H9 (cell line): Measurements from ENCODE around the gene TRUB1. TPM values are rescaled to one million over a fixed set of nuclear protein-coding genes. Genes with fewer than 3 reads are reported as not detected.

Source experiments
- DNase-seq: peaks from one replicate; pipeline ENCODE4 v3.0.0-alpha.2; 2017
- H2AFZ ChIP-seq: one replicate; pipeline ENCODE4 v1.6.1; 2013; ENCODE audit warnings: mild to moderate bottlenecking, low read length, control low read depth, moderate library complexity
- H2AK5ac ChIP-seq: 2 replicates; pipeline ENCODE4 v1.6.1; 2013; ENCODE audit warnings: low read length, control low read depth, mixed read lengths; ENCODE audit not compliant: insufficient read length
- H2BK120ac ChIP-seq: one replicate; pipeline ENCODE4 v1.6.1; 2013; ENCODE audit warnings: low read depth, mild to moderate bottlenecking, low read length, control low read depth, inconsistent platforms; ENCODE audit not compliant: poor library complexity, severe bottlenecking
- H2BK12ac ChIP-seq: 2 replicates; pipeline ENCODE4 v1.6.1; 2013; ENCODE audit warnings: low read length, control low read depth, mixed read lengths, low read depth; ENCODE audit not compliant: insufficient read length
- H2BK15ac ChIP-seq: 2 replicates; pipeline ENCODE4 v1.6.1; 2013; ENCODE audit warnings: low read depth, low read length, control low read depth
- H2BK20ac ChIP-seq: one replicate; pipeline ENCODE4 v1.6.1; 2013; ENCODE audit warnings: low read depth, mild to moderate bottlenecking, low read length, control low read depth, inconsistent platforms; ENCODE audit not compliant: poor library complexity, severe bottlenecking
- H2BK5ac ChIP-seq: 2 replicates; pipeline ENCODE4 v1.6.1; 2013; ENCODE audit warnings: low read length, control low read depth, mixed read lengths; ENCODE audit not compliant: insufficient read length
- H3K14ac ChIP-seq: 2 replicates; pipeline ENCODE4 v1.6.1; 2013; ENCODE audit warnings: low read length, control low read depth; ENCODE audit not compliant: insufficient read depth
- H3K18ac ChIP-seq: 2 replicates; pipeline ENCODE4 v1.6.1; 2013; ENCODE audit warnings: low read depth, mild to moderate bottlenecking, mixed read lengths, low read length, control low read depth; ENCODE audit not compliant: insufficient read length
- H3K23ac ChIP-seq: 2 replicates; pipeline ENCODE4 v1.6.1; 2013; ENCODE audit warnings: low read length, control low read depth, mixed read lengths, low read depth; ENCODE audit not compliant: insufficient read length
- H3K23me2 ChIP-seq: 2 replicates; pipeline ENCODE4 v1.6.1; 2013; ENCODE audit warnings: low read depth, mild to moderate bottlenecking, mixed read lengths, low read length, control low read depth; ENCODE audit not compliant: insufficient read length, poor library complexity, severe bottlenecking
- H3K27ac ChIP-seq: 2 replicates; pipeline ENCODE4 v1.5.1; 2013; ENCODE audit warnings: low read length, control low read depth, mixed read lengths, low read depth; ENCODE audit not compliant: insufficient read length
- H3K27me3 ChIP-seq: 2 replicates; pipeline ENCODE4 v1.6.1; 2013; ENCODE audit warnings: low read length, control low read depth, inconsistent platforms; ENCODE audit not compliant: insufficient read depth
- H3K4ac ChIP-seq: 2 replicates; pipeline ENCODE4 v1.6.1; 2013; ENCODE audit warnings: low read depth, mild to moderate bottlenecking, control low read depth, inconsistent platforms, low read length, moderate library complexity
- H3K4me1 ChIP-seq: 2 replicates; pipeline ENCODE4 v1.6.1; 2013; ENCODE audit warnings: low read length, control low read depth, inconsistent platforms; ENCODE audit not compliant: insufficient read depth
- H3K4me2 ChIP-seq: 2 replicates; pipeline ENCODE4 v1.6.1; 2013; ENCODE audit warnings: low read length, control low read depth, mixed read lengths; ENCODE audit not compliant: insufficient read length, insufficient read depth
- H3K56ac ChIP-seq: 2 replicates; pipeline ENCODE4 v1.6.1; 2013; ENCODE audit warnings: low read depth, mild to moderate bottlenecking, mixed read lengths, low read length, control low read depth; ENCODE audit not compliant: insufficient read length
- H3K79me1 ChIP-seq: 2 replicates; pipeline ENCODE4 v1.6.1; 2013; ENCODE audit warnings: low read depth, mild to moderate bottlenecking, moderate library complexity, low read length, control low read depth, inconsistent platforms; ENCODE audit not compliant: insufficient read depth, poor library complexity, severe bottlenecking
- H3K79me2 ChIP-seq: 2 replicates; pipeline ENCODE4 v1.6.1; 2013; ENCODE audit warnings: low read length, control low read depth, inconsistent platforms; ENCODE audit not compliant: insufficient read depth
- H3K9ac ChIP-seq: 2 replicates; pipeline ENCODE4 v1.6.1; 2013; ENCODE audit warnings: low read length, control low read depth, mixed read lengths; ENCODE audit not compliant: insufficient read length; ENCODE audit errors: extremely low read depth
- H3K9me3 ChIP-seq: one replicate; pipeline ENCODE4 v1.6.1; 2013; ENCODE audit warnings: low read depth, low read length, inconsistent platforms; ENCODE audit not compliant: control insufficient read depth
- H3T11ph ChIP-seq: one replicate; pipeline ENCODE4 v1.6.1; 2013; ENCODE audit warnings: mild to moderate bottlenecking, low read length, control low read depth, inconsistent platforms
- H4K20me1 ChIP-seq: one replicate; pipeline ENCODE4 v1.6.1; 2013; ENCODE audit not compliant: control insufficient read depth, insufficient read length, insufficient read depth
- H4K5ac ChIP-seq: 2 replicates; pipeline ENCODE4 v1.6.1; 2013; ENCODE audit warnings: low read depth, mild to moderate bottlenecking, mixed read lengths, low read length, control low read depth; ENCODE audit not compliant: insufficient read length
- H4K8ac ChIP-seq: replicated peaks from 2 replicates; pipeline ENCODE4 v1.6.1; 2013; ENCODE audit warnings: low read length, control low read depth, mixed read lengths, low read depth; ENCODE audit not compliant: insufficient read length
- H4K91ac ChIP-seq: 2 replicates; pipeline ENCODE4 v1.6.1; 2013; ENCODE audit warnings: low read depth, mild to moderate bottlenecking, moderate library complexity, mixed read lengths, low read length, control low read depth; ENCODE audit not compliant: insufficient read length
- H3K27ac Mint-ChIP-seq, 3 experiments: 2 replicates in 2 of 3; 3 replicates in 1 of 3; pipeline ENCODE4 v1.8.0; 2020 to 2021; ENCODE audit warnings: mixed read lengths in 3 of 3, mild to moderate bottlenecking in 1 of 3, moderate library complexity in 1 of 3
- H3K27me3 Mint-ChIP-seq: 2 replicates; pipeline ENCODE4 v1.8.0; 2021; ENCODE audit warnings: low read depth, mild to moderate bottlenecking, moderate library complexity, mixed read lengths
- H3K36me3 Mint-ChIP-seq, 3 experiments: 2 replicates in 2 of 3; 3 replicates in 1 of 3; pipeline ENCODE4 v1.8.0; 2020 to 2021; ENCODE audit warnings: low read depth in 3 of 3, mixed read lengths in 3 of 3; ENCODE audit not compliant: insufficient read depth in 1 of 3
- H3K4me1 Mint-ChIP-seq, 2 experiments: 2 replicates each; pipeline ENCODE4 v1.8.0; 2020; ENCODE audit warnings: mixed read lengths in 2 of 2
- H3K4me3 Mint-ChIP-seq, 2 experiments: 2 replicates in 1 of 2; 3 replicates in 1 of 2; pipeline ENCODE4 v1.8.0; 2020 to 2021; ENCODE audit warnings: mild to moderate bottlenecking in 2 of 2, mixed read lengths in 2 of 2, moderate library complexity in 1 of 2
- H3K9me3 Mint-ChIP-seq, 2 experiments: 2 replicates in 1 of 2; 3 replicates in 1 of 2; pipeline ENCODE4 v1.8.0; 2020; ENCODE audit warnings: mild to moderate bottlenecking in 2 of 2, mixed read lengths in 2 of 2, moderate library complexity in 1 of 2
- CTCF ChIP-seq: fragments of 200-600 bp; sonication (generic); conservative IDR thresholded peaks from 3 replicates; pipeline ENCODE4 v1.8.0; 2021; ENCODE audit warnings: antibody characterized with exemption, mild to moderate bottlenecking
- WGBS: extraction: QIAGEN DNeasy Blood & Tissue Kit; methylation state at CpG from one replicate; pipeline ENCODE4 v1.1.7; 2013; ENCODE audit warnings: missing lambda C conversion rate, low lambda C conversion rate, mixed read lengths; ENCODE audit not compliant: insufficient read length; ENCODE audit errors: extremely low coverage; 5-methylcytosine and 5-hydroxymethylcytosine counted together
- total RNA-seq: library from RNA; stranded (reverse); gene quantifications from 2 replicates; pipeline ENCODE4 v1.2.1, GENCODE V29; 2021

The TRUB1 gene
- total RNA-seq, 1 experiment from 2014 or later = 20.6 TPM

- Histone ChIP-seq H3K79me1 (no peaks in the 10 kb centered on the region), H4K5ac (no peak overlapping the region), H3K79me2 (no peaks in the 10 kb centered on the region), H3K9me3 (no peaks in the 10 kb centered on the region), H3K27ac (no peak overlapping the region), H2BK15ac (no peak overlapping the region), H3K9ac (no peak overlapping the region), H3K14ac (no peak overlapping the region), H2AK5ac (no peak overlapping the region), H3K56ac (no peak overlapping the region), H4K20me1 (no peaks in the 10 kb centered on the region), H2BK120ac (no peak overlapping the region), H3K4ac (no peak overlapping the region), H4K8ac (no peak overlapping the region), H3K4me1 (no peaks in the 10 kb centered on the region), H3K18ac (no peak overlapping the region), H2BK12ac (no peak overlapping the region), H3T11ph (no peak overlapping the region), H2BK20ac (no peak overlapping the region), H3K23me2 (no peaks in the 10 kb centered on the region), H3K23ac (no peak overlapping the region), H2BK5ac (no peak overlapping the region), H3K27me3 (no peaks in the 10 kb centered on the region), H3K4me2 (no peak overlapping the region), H4K91ac (no peak overlapping the region), H2AFZ (no peak overlapping the region)
- TF ChIP-seq CTCF = no peak
- Mint-ChIP-seq H3K36me3 (peaks cover 0 to 14% (median 10%) of the 10 kb centered on the region in 3 experiments; a peak in 5 of 7 replicates), H3K4me1 (peaks cover 14 to 26% of the 10 kb centered on the region in 2 experiments), H3K27ac (peak overlapping the region; percentile 83 to 92 (median 91); a peak in 6 of 7 replicates), H3K27me3 (no peaks in the 10 kb centered on the region), H3K4me3 (no peak overlapping the region), H3K9me3 (no peaks in the 10 kb centered on the region)
- DNase-seq = peak; percentile 34
- no CpG with 5 or more reads among the region's 4 CpGs for WGBS
These were observed 32.5 kb downstream of the TRUB1 start for GRCh38 chr10:114970515-114970914.
